NCI-H1694 (cell line): ENCODE results near the gene TMEM271.
"Not testable (repeated sequence)": the region's sequence is repeated elsewhere in the genome, so short reads cannot be mapped to it uniquely, and the experiment has no call there.

Experiments used
- DNase-seq: peaks from one replicate; lab custom pipeline; 2025; lab: John Stamatoyannopoulos, UW

TMEM271 gene

GRCh38 chr4:610411-611261, 34.5 kb upstream of the TMEM271 start:
- peak; percentile 23 for DNase-seq

GRCh38 chr4:609400-610050, 33.4 kb upstream of the TMEM271 start:
- no peak for DNase-seq

- no peak for DNase-seq
These were observed 32.1 kb upstream of the TMEM271 start for GRCh38 chr4:608236-608635.

GRCh38 chr4:605702-606425, 29.8 kb upstream of the TMEM271 start:
- DNase-seq: no peak

- no peak for DNase-seq
These were observed 28.0 kb upstream of the TMEM271 start for GRCh38 chr4:604131-604530.

GRCh38 chr4:602559-602942, 26.5 kb upstream of the TMEM271 start:
- peak; percentile 23 for DNase-seq

GRCh38 chr4:601612-602558, 25.8 kb upstream of the TMEM271 start:
- DNase-seq: no peak

- DNase-seq: no peak
These were observed 24.9 kb upstream of the TMEM271 start for GRCh38 chr4:600850-601515.

- no peak for DNase-seq
These were observed 24.1 kb upstream of the TMEM271 start for GRCh38 chr4:600166-600565.

GRCh38 chr4:598925-599324, 22.8 kb upstream of the TMEM271 start:
- DNase-seq: no peak

GRCh38 chr4:592825-593520, 16.9 kb upstream of the TMEM271 start:
- no peak for DNase-seq

- DNase-seq: not testable (repeated sequence)
These were observed 16.1 kb upstream of the TMEM271 start for GRCh38 chr4:592178-592577.

- DNase-seq: no peak
These were observed 14.3 kb upstream of the TMEM271 start for GRCh38 chr4:590313-590841.

GRCh38 chr4:589219-589963, 13.3 kb upstream of the TMEM271 start:
- DNase-seq: no peak

- no peak for DNase-seq
These were observed 12.3 kb upstream of the TMEM271 start for GRCh38 chr4:588351-588849.

GRCh38 chr4:587671-588350, 11.7 kb upstream of the TMEM271 start:
- no peak for DNase-seq

GRCh38 chr4:583820-584219, 7.7 kb upstream of the TMEM271 start:
- DNase-seq: no peak

GRCh38 chr4:581753-582361, 5.8 kb upstream of the TMEM271 start:
- DNase-seq: no peak
